Gastroesophageal sphincter (tissue), 4 donors: ENCODE data around the gene SNAPC4. TPM values are rescaled to one million over a fixed set of nuclear protein-coding genes. Genes with fewer than 3 reads are reported as not detected.
"Not testable (repeated sequence)": the region's sequence is repeated elsewhere in the genome, so short reads cannot be mapped to it uniquely, and the experiment has no call there.

ENCODE experiments used
- ATAC-seq: fragments of 150-250 bp; one replicate; pipeline ENCODE4 v1.9.1; 2016; ENCODE audit warnings: mild to moderate bottlenecking, moderate library complexity
- H3K27ac ChIP-seq, 4 donors: fragments of 200-600 bp; sonication (generic) in 3 of 4; 1 replicate in 3 of 4; 2 replicates in 1 of 4; pipeline ENCODE4 v1.5.1; 2016 to 2019
- H3K27me3 ChIP-seq: fragments of 200-600 bp; sonication (generic); one replicate; pipeline ENCODE4 v1.5.1; 2019
- H3K36me3 ChIP-seq, 2 donors: fragments of 200-600 bp; sonication (generic); one replicate each; pipeline ENCODE4 v1.5.1; 2019; ENCODE audit warnings: control low read depth in 1 of 2
- H3K4me1 ChIP-seq, 3 donors: fragments of 200-600 bp; sonication (generic); 1 replicate in 2 of 3; 2 replicates in 1 of 3; pipeline ENCODE4 v1.5.1; 2016 to 2019; ENCODE audit warnings: control low read depth in 2 of 3
- H3K4me3 ChIP-seq, 2 donors: fragments of 200-600 bp; sonication (generic); one replicate each; pipeline ENCODE4 v1.5.1; 2019; ENCODE audit warnings: mild to moderate bottlenecking in 1 of 2, moderate library complexity in 1 of 2
- H3K9me3 ChIP-seq, 3 donors: fragments of 200-600 bp; sonication (generic); one replicate each; pipeline ENCODE4 v1.5.1; 2017 to 2019; ENCODE audit warnings: control low read depth in 2 of 3
- EP300 ChIP-seq: sonication (generic); formaldehyde crosslinking; IDR thresholded peaks from one replicate; pipeline ENCODE4 v1.6.1; 2017; ENCODE audit warnings: antibody characterized with exemption, mild to moderate bottlenecking
- POLR2A ChIP-seq, 2 donors: fragments of 450-650 bp; IDR thresholded peaks; one replicate each; pipeline ENCODE4 v1.6.1; 2017; ENCODE audit warnings: antibody characterized with exemption in 2 of 2, mild to moderate bottlenecking in 2 of 2, moderate library complexity in 1 of 2
- POLR2AphosphoS5 ChIP-seq: sonication (generic); formaldehyde crosslinking; IDR thresholded peaks from one replicate; pipeline ENCODE4 v1.6.1; 2017; ENCODE audit warnings: antibody characterized with exemption
- WGBS, 2 donors: methylation state at CpG; one replicate each; pipeline ENCODE4 v1.1.5; 2018; ENCODE audit warnings: low coverage in 1 of 2; 5-methylcytosine and 5-hydroxymethylcytosine counted together
- total RNA-seq, 4 donors: library from RNA; depleted of rRNA; stranded (reverse); fragments of >200 nt; gene quantifications; one replicate each; pipeline ENCODE4 v1.1.0, GENCODE V29; 2016
- TF ChIP-seq, protein P1 (sequence below), 4 experiments: fragments of 200-600 bp in 2 of 4; fragments of 450-650 bp in 2 of 4; sonication (generic) in 1 of 4; IDR thresholded peaks; one replicate each; pipeline ENCODE4 v1.5.1; 2017 to 2019; ENCODE audit warnings: antibody characterized with exemption in 4 of 4, mild to moderate bottlenecking in 2 of 4, moderate library complexity in 2 of 4

Gene SNAPC4
- total RNA-seq, 4 donors from 2014 or later = 3.5 to 8.4 (median 5.5) TPM

GRCh38 chr9:136410500-136411287 is 10.7 kb upstream of the SNAPC4 start, which contains the start of the genes ENTR1 and PMPCA:
Gene ENTR1, minus strand, starts transcription at chr9:136410614. Its CDS starts 217 bp downstream, at chr9:136410397.
Gene PMPCA, plus strand, starts transcription at chr9:136410658. Its CDS starts 11 bp downstream, at chr9:136410669.
- peak; percentile 87 to 90 for TF ChIP-seq POLR2A (IDR thresholded peaks at IDR 0.05)
- TF ChIP-seq, protein P1, sequence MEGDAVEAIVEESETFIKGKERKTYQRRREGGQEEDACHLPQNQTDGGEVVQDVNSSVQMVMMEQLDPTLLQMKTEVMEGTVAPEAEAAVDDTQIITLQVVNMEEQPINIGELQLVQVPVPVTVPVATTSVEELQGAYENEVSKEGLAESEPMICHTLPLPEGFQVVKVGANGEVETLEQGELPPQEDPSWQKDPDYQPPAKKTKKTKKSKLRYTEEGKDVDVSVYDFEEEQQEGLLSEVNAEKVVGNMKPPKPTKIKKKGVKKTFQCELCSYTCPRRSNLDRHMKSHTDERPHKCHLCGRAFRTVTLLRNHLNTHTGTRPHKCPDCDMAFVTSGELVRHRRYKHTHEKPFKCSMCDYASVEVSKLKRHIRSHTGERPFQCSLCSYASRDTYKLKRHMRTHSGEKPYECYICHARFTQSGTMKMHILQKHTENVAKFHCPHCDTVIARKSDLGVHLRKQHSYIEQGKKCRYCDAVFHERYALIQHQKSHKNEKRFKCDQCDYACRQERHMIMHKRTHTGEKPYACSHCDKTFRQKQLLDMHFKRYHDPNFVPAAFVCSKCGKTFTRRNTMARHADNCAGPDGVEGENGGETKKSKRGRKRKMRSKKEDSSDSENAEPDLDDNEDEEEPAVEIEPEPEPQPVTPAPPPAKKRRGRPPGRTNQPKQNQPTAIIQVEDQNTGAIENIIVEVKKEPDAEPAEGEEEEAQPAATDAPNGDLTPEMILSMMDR (IDR thresholded peaks at IDR 0.05) = no peak
- peak; percentile 99 for TF ChIP-seq POLR2AphosphoS5
- TF ChIP-seq EP300 = no peak
- peaks cover 0 to 63% of the 10 kb centered on the region in 2 donors for H3K36me3 ChIP-seq
- H3K27ac ChIP-seq = peak within 1 kb of the TSS; percentile 68 to 92 (median 87)
- ATAC-seq = peak; percentile 96
- 0% methylated on average over 2 to 4 of the region's 83 CpGs for WGBS, 2 donors
- no peaks in the 10 kb centered on the region for H3K9me3 ChIP-seq
- peak within 1 kb of the TSS; percentile 94 to 96 for H3K4me3 ChIP-seq
- H3K4me1 ChIP-seq = peaks cover 0 to 40% (median 12%) of the 10 kb centered on the region in 3 donors
- H3K27me3 ChIP-seq = no peaks in the 10 kb centered on the region

DNA sequence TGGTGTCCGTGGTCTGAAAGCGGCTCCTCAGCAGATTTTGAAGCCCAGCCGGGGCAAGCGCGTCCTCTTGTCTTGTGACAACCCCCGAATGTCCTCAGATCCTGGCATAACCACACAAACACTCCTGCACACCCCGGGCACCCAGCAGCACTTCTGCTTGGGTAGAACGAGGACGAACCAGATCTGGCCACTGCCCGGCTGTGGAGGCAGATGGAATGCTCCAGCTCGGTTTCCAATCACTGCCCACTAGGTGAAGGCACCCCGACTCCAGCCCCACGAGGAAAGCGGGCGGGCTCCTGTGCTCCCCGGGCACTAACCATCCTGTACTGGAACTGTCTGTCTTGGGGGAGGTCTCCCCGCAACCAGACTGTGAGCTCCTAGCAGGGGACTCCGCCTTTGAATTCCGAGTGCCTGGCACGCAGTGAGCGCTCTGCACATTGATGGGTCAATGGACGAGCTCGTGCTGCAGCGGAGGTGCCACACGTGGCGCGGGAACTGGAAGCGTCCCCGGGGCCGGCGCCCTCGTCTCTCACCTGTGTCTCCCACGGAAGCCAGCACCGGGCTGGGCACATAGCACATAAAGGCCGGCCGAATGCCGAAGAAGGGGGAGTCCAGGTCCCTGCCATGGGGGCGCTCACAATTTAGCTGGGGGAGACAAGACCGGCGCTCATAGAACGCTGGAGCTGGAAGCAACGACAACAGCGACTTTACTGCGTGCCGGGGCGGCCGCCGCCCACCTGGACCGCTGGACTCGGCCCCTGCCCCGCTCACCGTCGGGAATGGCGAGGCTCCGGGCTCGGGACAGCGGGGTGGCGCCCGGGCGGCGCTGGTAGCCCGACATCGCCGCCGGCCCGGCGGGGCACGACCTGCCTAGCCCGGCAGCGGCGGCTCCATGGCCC is 9.8 kb upstream of the SNAPC4 start:
- H3K27ac ChIP-seq = peak overlapping the region; percentile 31 to 92 (median 87)
- peaks cover 0 to 63% of the 10 kb centered on the region in 2 donors for H3K36me3 ChIP-seq
- ATAC-seq = peak; percentile 14
- no peaks in the 10 kb centered on the region for H3K27me3 ChIP-seq
- peaks cover 0 to 40% (median 12%) of the 10 kb centered on the region in 3 donors for H3K4me1 ChIP-seq
- H3K4me3 ChIP-seq = peak overlapping the region; percentile 64 to 96
- WGBS, 2 donors = 67% methylated on average over 3 of the region's 71 CpGs; no CpG with 5 or more reads in 1 of the 2 donors
- no peaks in the 10 kb centered on the region for H3K9me3 ChIP-seq
- TF ChIP-seq POLR2A (IDR thresholded peaks at IDR 0.05) (no peak), EP300 (no peak), POLR2AphosphoS5 (no peak)
- TF ChIP-seq, protein P1 (IDR thresholded peaks at IDR 0.05) = peak in 1 of 4 experiments; percentile 6

DNA sequence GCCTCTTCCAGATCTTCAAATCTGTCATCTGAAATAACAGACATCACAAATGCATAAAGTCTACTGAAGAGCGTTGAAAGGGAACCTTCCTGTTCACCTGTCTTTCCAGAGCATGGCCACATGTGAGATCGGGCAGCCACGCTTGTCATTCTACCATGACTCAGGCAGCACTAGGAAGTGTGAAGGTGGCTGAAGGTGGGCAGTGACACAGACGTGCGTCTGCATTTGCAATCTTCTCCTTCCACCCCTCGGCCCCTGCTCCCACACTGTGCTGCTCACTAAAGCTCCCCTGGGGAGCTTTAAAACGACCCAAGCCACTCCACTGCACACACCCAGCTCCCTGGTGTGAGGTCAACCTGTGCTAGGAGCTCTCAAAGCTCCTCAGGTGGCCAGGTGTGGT is 7.9 kb upstream of the SNAPC4 start:
- Histone ChIP-seq H3K27ac (no peak overlapping the region), H3K4me1 (peaks cover 0 to 36% (median 12%) of the 10 kb centered on the region in 3 donors), H3K9me3 (no peaks in the 10 kb centered on the region), H3K4me3 (no peak overlapping the region), H3K36me3 (peaks cover 0 to 59% of the 10 kb centered on the region in 2 donors), H3K27me3 (no peaks in the 10 kb centered on the region)
- ATAC-seq = no peak
- 68 to 88% methylated on average over 4 to 5 of the region's 7 CpGs for WGBS, 2 donors
- TF ChIP-seq POLR2A (IDR thresholded peaks at IDR 0.05) (no peak), EP300 (no peak), POLR2AphosphoS5 (no peak)
- TF ChIP-seq, protein P1 (IDR thresholded peaks at IDR 0.05) = no peak

DNA sequence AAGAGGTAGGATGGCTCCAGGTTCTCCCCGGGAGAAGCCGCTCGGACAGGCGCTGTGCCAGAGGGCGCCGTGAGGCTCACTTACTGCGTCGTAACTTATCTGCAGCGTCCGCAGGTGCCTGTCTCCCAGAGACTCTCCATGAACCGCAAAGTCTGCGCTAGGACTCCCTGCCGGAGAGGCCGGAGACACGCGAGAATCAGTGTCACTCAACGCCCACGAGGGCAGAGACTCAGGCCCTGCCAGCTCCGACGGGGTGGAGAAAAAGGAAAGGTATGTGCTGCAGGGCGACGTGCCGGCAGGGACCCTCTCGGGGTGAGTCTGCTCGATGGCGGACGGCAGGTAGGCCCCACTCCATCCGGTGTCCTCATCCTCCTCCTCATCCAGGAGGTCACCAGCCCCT is 7.1 kb upstream of the SNAPC4 start:
- 93% methylated on average over 21 of the region's 28 CpGs; no CpG with 5 or more reads in 1 of the 2 donors for WGBS, 2 donors
- H3K36me3 ChIP-seq = peaks cover 0 to 58% of the 10 kb centered on the region in 2 donors

GRCh38 chr9:136405904-136406303 is 5.9 kb upstream of the SNAPC4 start:
- peaks cover 0 to 20% (median 9%) of the 10 kb centered on the region in 3 donors for H3K4me1 ChIP-seq
- H3K27me3 ChIP-seq, ATAC-seq, H3K27ac ChIP-seq, H3K4me3 ChIP-seq, H3K9me3 ChIP-seq: not testable (repeated sequence)
- H3K36me3 ChIP-seq = peaks cover 0 to 63% of the 10 kb centered on the region in 2 donors
- WGBS, 2 donors = 89% methylated on average over 4 of the region's 10 CpGs; no CpG with 5 or more reads in 1 of the 2 donors

More for the DNA sequence above, 7.1 kb upstream of the SNAPC4 start:
- H3K27me3 ChIP-seq, ATAC-seq, H3K27ac ChIP-seq, H3K4me3 ChIP-seq, H3K9me3 ChIP-seq: not testable (repeated sequence)
- peaks cover 0 to 31% (median 12%) of the 10 kb centered on the region in 3 donors for H3K4me1 ChIP-seq
